ENCODE measurements around the gene TMEM126A.

TMEM126A gene

GRCh38 chr11:85698195-85698594, 50.4 kb downstream of the TMEM126A start:
- DNase-seq, result no peak

- no peak for DNase-seq
Measured at GRCh38 chr11:85699957-85700741, 52.4 kb downstream of the TMEM126A start.

GRCh38 chr11:85704967-85705366, 57.2 kb downstream of the TMEM126A start:
- DNase-seq, result no peak

GRCh38 chr11:85705800-85706199, 58.0 kb downstream of the TMEM126A start:
- no peak for DNase-seq
